ENCODE measurements around the gene CDH4.

The CDH4 gene

GRCh38 chr20:61293951-61294350 is 41.9 kb downstream of the CDH4 start:
- no peak overlapping the region for H3K4me3 ChIP-seq (replicated peaks; ENCODE audit: low read depth, low read length)
- TF ChIP-seq CTCF (IDR thresholded peaks at IDR 0.05; ENCODE audit: low read length, missing control alignments), result no peak

GRCh38 chr20:61295249-61295648 is 43.2 kb downstream of the CDH4 start:
- no peak overlapping the region for H3K4me3 ChIP-seq (replicated peaks; ENCODE audit: low read depth, low read length)
- TF ChIP-seq CTCF (IDR thresholded peaks at IDR 0.05; ENCODE audit: low read length, missing control alignments), result no peak
- DNase-seq (ENCODE audit: low read depth), result no peak

More at GRCh38 chr20:61293951-61294350, 41.9 kb downstream of the CDH4 start:
- no peak for DNase-seq (ENCODE audit: low read depth)

- DNase-seq (ENCODE audit: low read depth), result no peak
- no peak for TF ChIP-seq CTCF (IDR thresholded peaks at IDR 0.05; ENCODE audit: low read length, missing control alignments)
- no peak overlapping the region for H3K4me3 ChIP-seq (replicated peaks; ENCODE audit: low read depth, low read length)
These were observed 43.9 kb downstream of the CDH4 start for GRCh38 chr20:61295682-61296628.

- H3K4me3 ChIP-seq (replicated peaks; ENCODE audit: low read depth, low read length), result no peak overlapping the region
- TF ChIP-seq CTCF (IDR thresholded peaks at IDR 0.05; ENCODE audit: low read length, missing control alignments), result no peak
- no peak for DNase-seq (ENCODE audit: low read depth)
These were observed 44.6 kb downstream of the CDH4 start for GRCh38 chr20:61296629-61297019.

GRCh38 chr20:61297491-61297890 is 45.4 kb downstream of the CDH4 start:
- no peak overlapping the region for H3K4me3 ChIP-seq (replicated peaks; ENCODE audit: low read depth, low read length)
- no peak for DNase-seq (ENCODE audit: low read depth)
- TF ChIP-seq CTCF (IDR thresholded peaks at IDR 0.05; ENCODE audit: low read length, missing control alignments), result no peak

GRCh38 chr20:61297986-61298385 is 45.9 kb downstream of the CDH4 start:
- DNase-seq (ENCODE audit: low read depth), result no peak
- H3K4me3 ChIP-seq (replicated peaks; ENCODE audit: low read depth, low read length), result no peak overlapping the region
- TF ChIP-seq CTCF (IDR thresholded peaks at IDR 0.05; ENCODE audit: low read length, missing control alignments), result no peak

GRCh38 chr20:61298661-61299060 is 46.6 kb downstream of the CDH4 start:
- H3K4me3 ChIP-seq (replicated peaks; ENCODE audit: low read depth, low read length), result no peak overlapping the region
- DNase-seq (ENCODE audit: low read depth), result no peak
- no peak for TF ChIP-seq CTCF (IDR thresholded peaks at IDR 0.05; ENCODE audit: low read length, missing control alignments)
